Type B pancreatic cell (in vitro differentiated cells): ENCODE results near the gene TNXB. TPM values are rescaled to one million over a fixed set of nuclear protein-coding genes. Genes with fewer than 3 reads are reported as not detected.
A peak's percentile ranks its signal among the peaks of the same experiment; 100 is the strongest.

Source experiments
- DNase-seq: peaks from one replicate; pipeline ENCODE4 v3.0.0; 2021; ENCODE audit warnings: mixed read lengths; ENCODE audit not compliant: unreplicated experiment; ENCODE audit errors: extremely low spot score
- H3K27ac Mint-ChIP-seq: 2 replicates; pipeline ENCODE4 v1.8.0; 2021; ENCODE audit warnings: mild to moderate bottlenecking, mixed read lengths
- H3K27me3 Mint-ChIP-seq: 2 replicates; pipeline ENCODE4 v1.8.0; 2021; ENCODE audit warnings: mixed read lengths
- H3K36me3 Mint-ChIP-seq: 2 replicates; pipeline ENCODE4 v1.8.0; 2021; ENCODE audit warnings: mixed read lengths
- H3K4me1 Mint-ChIP-seq: one replicate; pipeline ENCODE4 v1.8.0; 2021; ENCODE audit warnings: mixed read lengths; ENCODE audit not compliant: unreplicated experiment
- H3K4me3 Mint-ChIP-seq: 2 replicates; pipeline ENCODE4 v1.8.0; 2021; ENCODE audit warnings: mild to moderate bottlenecking, mixed read lengths
- H3K9me3 Mint-ChIP-seq: 2 replicates; pipeline ENCODE4 v1.8.0; 2021; ENCODE audit warnings: mixed read lengths
- total RNA-seq: library from RNA; stranded (reverse); gene quantifications from 2 replicates; pipeline ENCODE4 v1.2.1, GENCODE V29; 2021; ENCODE audit warnings: low replicate concordance
- TF ChIP-seq, protein P1 (sequence below): fragments of 200-600 bp; sonication (generic); conservative IDR thresholded peaks from 2 replicates; pipeline ENCODE4 v1.5.0; 2021; ENCODE audit warnings: antibody characterized with exemption, mild to moderate bottlenecking

The TNXB gene
- total RNA-seq, 1 donor from 2014 or later = 22.2 TPM

DNA sequence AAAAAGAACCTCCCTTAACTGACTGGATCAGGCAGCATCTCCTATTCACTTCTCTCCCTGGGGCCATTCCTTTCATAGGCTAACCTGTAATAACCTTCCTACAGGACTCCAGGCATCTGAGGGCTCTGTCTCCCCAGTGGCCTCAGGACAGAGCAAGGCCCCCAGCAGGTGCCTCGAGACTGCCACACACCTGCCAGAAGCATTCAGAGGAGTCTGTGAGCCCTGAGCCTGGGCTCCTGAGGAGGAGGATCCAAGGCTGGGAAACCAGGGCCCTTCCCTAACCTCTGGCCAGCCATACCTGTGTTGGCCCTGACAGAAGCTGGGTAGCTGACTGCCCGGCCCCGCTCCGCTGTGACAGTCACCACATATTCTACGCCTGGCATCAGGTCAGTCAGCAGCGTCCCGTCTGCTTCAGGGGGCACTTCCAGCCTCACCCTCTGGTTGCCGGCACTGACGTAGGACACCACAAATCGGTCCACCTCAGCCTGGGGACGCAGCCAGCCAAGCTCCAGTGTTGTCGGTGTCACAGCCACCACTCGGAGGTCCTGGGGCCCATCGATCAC, 20.6 kb downstream of the TNXB start:
- peaks cover 7% of the 10 kb centered on the region for H3K4me1 Mint-ChIP-seq
- H3K4me3 Mint-ChIP-seq = peak overlapping the region; percentile 47
- no peaks in the 10 kb centered on the region for H3K36me3 Mint-ChIP-seq
- peak overlapping the region; percentile 16 for H3K27ac Mint-ChIP-seq
- TF ChIP-seq, protein P1, sequence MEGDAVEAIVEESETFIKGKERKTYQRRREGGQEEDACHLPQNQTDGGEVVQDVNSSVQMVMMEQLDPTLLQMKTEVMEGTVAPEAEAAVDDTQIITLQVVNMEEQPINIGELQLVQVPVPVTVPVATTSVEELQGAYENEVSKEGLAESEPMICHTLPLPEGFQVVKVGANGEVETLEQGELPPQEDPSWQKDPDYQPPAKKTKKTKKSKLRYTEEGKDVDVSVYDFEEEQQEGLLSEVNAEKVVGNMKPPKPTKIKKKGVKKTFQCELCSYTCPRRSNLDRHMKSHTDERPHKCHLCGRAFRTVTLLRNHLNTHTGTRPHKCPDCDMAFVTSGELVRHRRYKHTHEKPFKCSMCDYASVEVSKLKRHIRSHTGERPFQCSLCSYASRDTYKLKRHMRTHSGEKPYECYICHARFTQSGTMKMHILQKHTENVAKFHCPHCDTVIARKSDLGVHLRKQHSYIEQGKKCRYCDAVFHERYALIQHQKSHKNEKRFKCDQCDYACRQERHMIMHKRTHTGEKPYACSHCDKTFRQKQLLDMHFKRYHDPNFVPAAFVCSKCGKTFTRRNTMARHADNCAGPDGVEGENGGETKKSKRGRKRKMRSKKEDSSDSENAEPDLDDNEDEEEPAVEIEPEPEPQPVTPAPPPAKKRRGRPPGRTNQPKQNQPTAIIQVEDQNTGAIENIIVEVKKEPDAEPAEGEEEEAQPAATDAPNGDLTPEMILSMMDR = no peak
- H3K9me3 Mint-ChIP-seq = no peaks in the 10 kb centered on the region
- H3K27me3 Mint-ChIP-seq = peaks cover 31% of the 10 kb centered on the region
- DNase-seq = no peak

DNA sequence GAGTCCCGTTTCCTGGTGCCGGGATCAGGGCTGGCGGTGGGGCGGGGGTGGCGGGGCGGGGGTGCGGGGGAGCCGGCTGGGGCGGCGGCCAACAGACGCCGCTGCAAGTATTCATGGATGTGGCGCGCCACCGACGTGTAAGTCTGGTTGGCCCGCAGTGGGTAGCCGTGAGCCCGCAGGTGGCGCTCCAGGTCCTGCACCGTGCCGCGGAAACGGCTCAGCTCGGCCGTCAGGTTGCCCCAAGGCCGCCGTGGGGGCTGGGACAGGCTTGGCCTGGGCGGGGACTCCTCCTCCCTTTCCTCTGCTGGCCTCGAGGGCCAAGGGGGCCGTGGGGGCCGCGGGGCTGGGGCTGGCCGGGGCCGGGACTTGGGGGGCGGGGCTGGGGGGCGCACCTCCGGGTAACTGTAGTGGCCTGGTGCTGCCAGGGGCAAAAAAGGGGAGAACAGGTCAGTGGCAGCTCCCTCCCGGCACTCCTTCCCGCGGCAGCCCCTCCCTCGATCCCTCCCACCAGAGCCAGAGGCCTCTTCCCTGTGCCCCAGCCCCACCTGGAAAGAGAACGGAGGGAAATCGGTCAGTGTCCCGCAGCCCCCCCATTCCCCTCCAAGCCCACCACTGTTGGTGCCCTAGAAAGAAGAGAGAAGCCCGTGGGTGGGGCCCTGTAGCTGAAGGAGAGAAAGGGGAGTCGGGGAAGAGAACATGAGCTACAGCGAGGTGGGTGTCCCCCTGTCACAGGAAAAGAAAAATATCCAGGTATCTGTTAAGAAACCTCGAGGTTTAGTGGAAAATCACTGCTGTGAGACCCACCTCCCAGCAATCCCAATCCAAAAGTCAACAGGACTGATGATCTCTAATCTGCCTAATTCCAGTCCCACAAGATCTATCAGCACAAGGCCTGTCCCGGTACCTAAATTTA, 21.3 kb downstream of the TNXB start:
- peaks cover 3% of the 10 kb centered on the region for H3K36me3 Mint-ChIP-seq
- peak overlapping the region; percentile 47 for H3K4me3 Mint-ChIP-seq
- peak; percentile 80 for DNase-seq
- peaks cover 9% of the 10 kb centered on the region for H3K4me1 Mint-ChIP-seq
- H3K27me3 Mint-ChIP-seq = peaks cover 36% of the 10 kb centered on the region
- no peak overlapping the region for H3K27ac Mint-ChIP-seq
- no peaks in the 10 kb centered on the region for H3K9me3 Mint-ChIP-seq
- TF ChIP-seq, protein P1 = peak; percentile 68

DNA sequence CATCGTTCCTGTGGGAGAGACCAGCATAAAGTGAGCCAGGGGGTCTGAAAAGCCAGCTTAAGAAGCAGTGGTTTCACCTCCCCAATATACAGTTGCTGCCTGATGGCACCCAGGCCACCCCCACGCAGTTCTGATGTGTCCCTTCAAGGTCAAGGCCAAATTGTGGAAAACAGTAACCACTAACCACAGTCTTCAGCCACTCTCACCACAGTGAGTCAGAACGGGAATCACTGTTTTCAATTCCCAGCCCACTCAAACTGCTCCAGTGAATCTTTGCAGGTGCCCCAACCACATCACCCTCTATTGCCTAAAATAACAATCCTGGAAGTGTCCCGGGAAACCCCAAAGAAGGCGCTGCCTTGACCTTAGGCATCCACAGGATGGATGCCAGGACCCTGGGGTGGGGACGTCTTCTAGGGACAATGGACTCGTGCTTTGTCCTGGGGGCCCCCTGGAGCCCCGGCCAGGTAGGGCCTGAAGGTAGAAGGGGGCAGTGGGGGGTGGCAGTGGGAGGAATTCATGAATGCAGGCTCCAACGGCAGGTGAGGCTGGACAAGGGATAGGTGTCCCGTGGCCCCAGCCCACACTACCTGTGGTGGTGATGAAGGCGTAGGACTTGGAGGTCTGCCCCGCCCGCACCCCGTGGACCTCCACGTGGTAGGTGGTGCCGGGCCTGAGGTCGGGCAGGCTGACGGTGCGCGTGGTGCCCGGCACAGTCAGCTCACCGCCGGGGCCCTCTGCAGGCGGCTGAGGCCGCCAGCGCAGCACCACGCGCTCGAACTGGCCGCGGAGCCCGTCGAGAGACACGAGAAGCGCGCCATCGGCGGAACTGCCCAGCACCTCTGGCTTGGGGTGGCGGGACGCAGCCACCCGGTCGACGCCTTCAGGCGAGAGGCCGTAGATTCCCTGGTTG, 22.2 kb downstream of the TNXB start:
- no peak for DNase-seq
- Mint-ChIP-seq H3K27me3 (peaks cover 36% of the 10 kb centered on the region), H3K36me3 (peaks cover 3% of the 10 kb centered on the region), H3K27ac (no peak overlapping the region), H3K9me3 (no peaks in the 10 kb centered on the region), H3K4me3 (peak overlapping the region; percentile 54), H3K4me1 (peaks cover 9% of the 10 kb centered on the region)
- TF ChIP-seq, protein P1 = no peak

DNA sequence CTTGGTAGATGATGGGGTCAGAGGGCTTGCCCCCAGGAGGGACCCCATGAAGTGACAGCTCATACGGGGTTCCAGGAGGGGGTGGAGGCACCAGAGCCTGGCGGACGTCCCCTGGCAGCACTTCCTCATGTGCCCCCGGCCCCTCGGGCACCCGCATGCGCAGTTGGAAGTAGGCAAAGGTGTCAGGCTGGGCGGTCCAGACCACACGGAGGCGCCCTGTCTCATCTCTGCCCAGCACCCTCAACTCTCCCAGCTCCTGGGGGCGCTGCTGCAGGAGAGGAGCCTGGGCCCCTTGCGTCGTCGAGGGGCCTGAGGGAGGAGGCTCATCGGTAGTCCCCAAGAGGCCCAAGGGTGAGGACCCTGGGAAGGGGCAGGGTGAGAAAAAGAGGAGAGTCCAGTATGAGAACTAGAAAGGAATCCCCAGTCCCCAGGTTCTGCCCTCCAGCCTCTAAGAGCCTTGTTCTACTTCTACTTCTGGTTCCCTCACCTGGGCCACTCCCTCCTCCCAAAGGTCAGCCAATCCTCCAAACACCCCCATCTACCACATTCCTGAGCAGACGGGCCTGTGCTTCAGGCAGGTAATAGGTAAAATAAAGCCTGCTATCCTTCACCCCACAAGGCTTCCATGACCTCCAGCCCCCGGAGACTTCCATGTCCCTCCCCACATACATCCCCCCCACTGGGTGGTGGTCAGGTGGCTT, 23.2 kb downstream of the TNXB start:
- no peaks in the 10 kb centered on the region for H3K9me3 Mint-ChIP-seq
- no peak for DNase-seq
- H3K4me3 Mint-ChIP-seq = peak overlapping the region; percentile 54
- TF ChIP-seq, protein P1 = no peak
- H3K4me1 Mint-ChIP-seq = peaks cover 9% of the 10 kb centered on the region
- H3K27me3 Mint-ChIP-seq = peaks cover 36% of the 10 kb centered on the region
- H3K27ac Mint-ChIP-seq = peak overlapping the region; percentile 26
- peaks cover 3% of the 10 kb centered on the region for H3K36me3 Mint-ChIP-seq

DNA sequence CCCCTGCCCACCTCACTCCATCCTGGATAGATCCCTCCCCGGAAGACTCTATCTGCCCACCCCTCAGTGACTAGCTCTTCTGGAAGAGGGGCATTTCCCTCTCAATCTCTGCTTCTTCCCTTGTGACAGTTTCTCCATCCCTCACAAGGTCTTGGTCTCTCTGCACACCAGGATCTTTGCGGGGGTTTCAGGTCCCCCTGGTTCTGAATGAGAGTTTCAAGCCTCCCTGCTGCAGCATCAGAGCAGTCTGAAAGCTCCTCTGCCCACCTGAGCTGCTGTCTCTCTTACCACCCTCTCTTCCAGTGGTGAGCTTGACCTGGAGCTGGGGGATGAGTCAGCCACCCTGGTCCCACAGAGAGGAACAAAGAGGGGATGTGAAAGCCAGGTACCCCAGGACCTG, 24.4 kb downstream of the TNXB start:
- Mint-ChIP-seq H3K4me1 (peaks cover 9% of the 10 kb centered on the region), H3K9me3 (no peaks in the 10 kb centered on the region), H3K27me3 (peaks cover 32% of the 10 kb centered on the region), H3K4me3 (no peak overlapping the region), H3K36me3 (peaks cover 3% of the 10 kb centered on the region), H3K27ac (no peak overlapping the region)
- TF ChIP-seq, protein P1 = no peak
- DNase-seq = no peak
